ENCODE measurements around the gene ATP11B. TPM values are rescaled to one million over a fixed set of nuclear protein-coding genes. Genes with fewer than 3 reads are reported as not detected.

The ATP11B gene
- total RNA-seq, 1 donor from 2014 or later: 46.2 TPM

DNA sequence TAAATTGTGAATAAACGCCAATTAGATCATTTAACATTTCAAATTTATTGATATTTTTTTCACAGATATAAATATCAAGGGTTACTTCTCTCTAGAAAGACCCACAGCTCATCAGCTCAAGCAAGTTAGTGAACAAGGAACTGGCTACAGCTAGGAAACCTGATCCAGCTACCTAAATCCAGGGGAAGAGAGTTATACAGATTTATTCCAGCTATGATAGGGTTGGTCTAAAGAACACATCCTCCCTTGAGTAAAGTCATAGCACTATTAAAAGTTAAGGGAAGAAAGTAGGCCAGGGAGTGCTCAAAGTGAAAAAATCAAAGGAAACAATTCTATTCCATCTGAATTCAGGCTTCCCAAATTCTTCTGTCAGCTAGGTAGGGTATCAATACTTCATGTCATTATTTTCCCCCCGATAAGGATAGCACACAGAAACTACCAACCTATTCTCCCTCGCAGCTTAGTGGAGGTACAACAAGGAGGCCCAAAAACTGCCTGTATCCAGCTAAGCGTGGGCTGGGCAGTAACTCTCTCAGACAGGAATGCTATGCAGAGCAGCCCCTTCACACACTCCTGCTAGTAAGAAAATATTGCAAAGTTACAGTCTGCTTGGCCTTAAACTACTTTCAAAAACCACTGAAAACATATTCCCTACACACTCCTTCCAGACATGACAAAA, 143.1 kb downstream of the ATP11B start:
- Mint-ChIP-seq H3K4me3 (no peak overlapping the region), H3K4me1 (no peaks in the 10 kb centered on the region), H3K9me3 (peaks cover 7% of the 10 kb centered on the region), H3K27me3 (ENCODE audit: low read depth) (no peaks in the 10 kb centered on the region), H3K36me3 (ENCODE audit: low read depth) (peaks cover 8% of the 10 kb centered on the region), H3K27ac (ENCODE audit: unreplicated experiment) (peak overlapping the region; percentile 43)
- TF ChIP-seq, protein P1, sequence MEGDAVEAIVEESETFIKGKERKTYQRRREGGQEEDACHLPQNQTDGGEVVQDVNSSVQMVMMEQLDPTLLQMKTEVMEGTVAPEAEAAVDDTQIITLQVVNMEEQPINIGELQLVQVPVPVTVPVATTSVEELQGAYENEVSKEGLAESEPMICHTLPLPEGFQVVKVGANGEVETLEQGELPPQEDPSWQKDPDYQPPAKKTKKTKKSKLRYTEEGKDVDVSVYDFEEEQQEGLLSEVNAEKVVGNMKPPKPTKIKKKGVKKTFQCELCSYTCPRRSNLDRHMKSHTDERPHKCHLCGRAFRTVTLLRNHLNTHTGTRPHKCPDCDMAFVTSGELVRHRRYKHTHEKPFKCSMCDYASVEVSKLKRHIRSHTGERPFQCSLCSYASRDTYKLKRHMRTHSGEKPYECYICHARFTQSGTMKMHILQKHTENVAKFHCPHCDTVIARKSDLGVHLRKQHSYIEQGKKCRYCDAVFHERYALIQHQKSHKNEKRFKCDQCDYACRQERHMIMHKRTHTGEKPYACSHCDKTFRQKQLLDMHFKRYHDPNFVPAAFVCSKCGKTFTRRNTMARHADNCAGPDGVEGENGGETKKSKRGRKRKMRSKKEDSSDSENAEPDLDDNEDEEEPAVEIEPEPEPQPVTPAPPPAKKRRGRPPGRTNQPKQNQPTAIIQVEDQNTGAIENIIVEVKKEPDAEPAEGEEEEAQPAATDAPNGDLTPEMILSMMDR (conservative IDR thresholded peaks at IDR 0.05): no peak
- no peak for DNase-seq (ENCODE audit: low read depth, low spot score)

- no peak for DNase-seq (ENCODE audit: low read depth, low spot score)
- Mint-ChIP-seq H3K9me3 (peaks cover 7% of the 10 kb centered on the region), H3K27ac (ENCODE audit: unreplicated experiment) (no peak overlapping the region), H3K4me3 (no peak overlapping the region), H3K27me3 (ENCODE audit: low read depth) (no peaks in the 10 kb centered on the region), H3K4me1 (no peaks in the 10 kb centered on the region), H3K36me3 (ENCODE audit: low read depth) (peaks cover 6% of the 10 kb centered on the region)
- TF ChIP-seq, protein P1 (conservative IDR thresholded peaks at IDR 0.05): no peak
Observed at GRCh38 chr3:182936918-182937285, 143.6 kb downstream of the ATP11B start.

DNA sequence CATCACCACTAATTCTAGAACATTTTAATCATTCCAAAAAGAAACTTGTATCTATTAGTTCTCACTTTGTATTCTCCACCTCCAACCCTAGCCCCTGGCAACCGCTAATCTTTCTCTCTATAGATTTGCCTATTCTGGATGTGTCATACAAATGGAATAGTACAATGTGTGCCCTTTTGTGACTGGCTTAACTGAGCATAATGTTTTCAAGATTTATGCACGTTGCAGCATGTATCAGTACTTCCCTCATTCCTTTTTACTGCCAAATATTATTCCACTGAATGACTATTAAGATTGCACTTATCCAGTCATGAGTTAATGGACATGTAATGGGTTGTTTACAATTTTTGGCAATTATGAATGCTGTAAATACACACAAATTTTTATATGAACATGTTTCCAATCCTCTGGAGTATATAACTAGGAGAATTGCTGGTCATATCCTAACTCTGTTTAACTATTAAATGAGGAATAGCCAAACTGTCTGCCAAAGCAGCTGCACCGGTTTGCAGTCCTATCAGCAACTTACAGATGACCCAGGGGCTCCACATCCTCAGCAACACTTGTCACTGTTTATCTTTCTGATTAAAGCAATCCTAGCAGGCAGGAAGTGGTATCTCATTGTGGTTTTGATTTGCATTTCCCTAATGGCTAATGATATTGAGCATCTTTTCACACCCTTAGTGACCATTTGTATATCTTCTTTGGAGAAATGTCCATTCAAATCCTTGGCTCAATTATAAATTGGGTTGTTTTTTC, 144.2 kb downstream of the ATP11B start:
- H3K27me3 Mint-ChIP-seq (ENCODE audit: low read depth): no peaks in the 10 kb centered on the region
- peaks cover 3% of the 10 kb centered on the region for H3K9me3 Mint-ChIP-seq
- H3K36me3 Mint-ChIP-seq (ENCODE audit: low read depth): peaks cover 3% of the 10 kb centered on the region
- no peak overlapping the region for H3K27ac Mint-ChIP-seq (ENCODE audit: unreplicated experiment)
- DNase-seq (ENCODE audit: low read depth, low spot score): no peak
- no peaks in the 10 kb centered on the region for H3K4me1 Mint-ChIP-seq
- TF ChIP-seq, protein P1 (conservative IDR thresholded peaks at IDR 0.05): no peak
- no peak overlapping the region for H3K4me3 Mint-ChIP-seq

DNA sequence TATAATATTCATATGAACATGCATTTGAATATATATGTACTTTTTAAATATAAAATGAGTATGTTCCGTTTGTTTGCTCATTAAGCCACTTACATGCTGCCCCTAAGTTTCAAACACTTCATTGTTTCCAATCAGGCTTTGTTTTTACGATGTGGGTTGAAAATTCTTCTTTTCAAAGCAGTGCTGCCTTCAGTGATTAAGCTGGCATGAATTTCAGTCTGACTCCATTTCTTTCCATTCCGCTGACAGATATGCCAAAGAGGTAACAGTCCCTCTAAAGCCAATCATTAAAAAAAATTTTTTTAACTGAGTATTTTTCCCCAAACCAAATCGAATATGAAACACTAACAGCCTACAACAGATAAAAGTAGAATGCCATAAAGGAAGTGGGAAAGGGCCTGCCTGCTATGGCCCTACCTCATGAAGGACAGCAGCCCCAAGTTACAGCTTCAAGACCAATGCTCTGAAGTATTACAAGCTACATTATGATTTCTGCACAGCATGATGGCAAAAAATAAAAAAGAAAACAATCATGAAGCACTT, 147.0 kb downstream of the ATP11B start:
- Mint-ChIP-seq H3K9me3 (no peaks in the 10 kb centered on the region), H3K4me3 (no peak overlapping the region), H3K27ac (ENCODE audit: unreplicated experiment) (no peak overlapping the region), H3K4me1 (no peaks in the 10 kb centered on the region), H3K36me3 (ENCODE audit: low read depth) (peaks cover 5% of the 10 kb centered on the region), H3K27me3 (ENCODE audit: low read depth) (no peaks in the 10 kb centered on the region)
- DNase-seq (ENCODE audit: low read depth, low spot score): no peak
- TF ChIP-seq, protein P1 (conservative IDR thresholded peaks at IDR 0.05): no peak

- Mint-ChIP-seq H3K36me3 (ENCODE audit: low read depth) (peaks cover 11% of the 10 kb centered on the region), H3K4me1 (no peaks in the 10 kb centered on the region), H3K4me3 (no peak overlapping the region), H3K27me3 (ENCODE audit: low read depth) (no peaks in the 10 kb centered on the region), H3K9me3 (no peaks in the 10 kb centered on the region), H3K27ac (ENCODE audit: unreplicated experiment) (no peak overlapping the region)
- no peak for DNase-seq (ENCODE audit: low read depth, low spot score)
- TF ChIP-seq, protein P1 (conservative IDR thresholded peaks at IDR 0.05): no peak
Observed at GRCh38 chr3:182941719-182942118, 148.4 kb downstream of the ATP11B start.

Data from neural crest cell (in vitro differentiated cells).